ENCODE data around the gene KRTAP1-5. TPM values are rescaled to one million over a fixed set of nuclear protein-coding genes. Genes with fewer than 3 reads are reported as not detected.

KRTAP1-5 gene
- total RNA-seq, 1 donor from 2014 or later = not detected

DNA sequence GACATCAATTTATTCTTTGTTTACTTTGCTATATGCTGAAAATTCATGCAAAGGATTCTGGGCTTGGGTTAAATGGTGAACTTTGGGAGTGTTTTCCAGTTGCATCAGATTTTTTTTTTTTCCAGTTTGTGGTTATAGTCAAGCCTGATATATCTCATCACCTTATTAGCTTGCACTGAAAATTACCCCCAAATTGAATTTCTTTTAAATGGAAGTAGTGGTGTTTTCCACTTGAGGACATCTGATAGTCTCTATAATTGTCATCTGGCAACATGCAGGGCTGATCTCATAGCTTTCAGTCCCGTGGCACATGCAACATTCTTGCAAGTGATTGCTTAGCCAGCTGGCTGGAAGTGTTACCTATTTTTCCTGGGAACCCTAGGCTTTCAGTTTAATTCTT, 13.4 kb downstream of the KRTAP1-5 start:
- no peaks in the 10 kb centered on the region for H3K9me3 Mint-ChIP-seq (ENCODE audit: unreplicated experiment)
- H4K20me1 ChIP-seq (ENCODE audit: insufficient read depth, low read length) = no peaks in the 10 kb centered on the region
- DNase-seq (ENCODE audit: low read depth) (no peak), FAIRE-seq (no peak)
- TF ChIP-seq, protein P1, sequence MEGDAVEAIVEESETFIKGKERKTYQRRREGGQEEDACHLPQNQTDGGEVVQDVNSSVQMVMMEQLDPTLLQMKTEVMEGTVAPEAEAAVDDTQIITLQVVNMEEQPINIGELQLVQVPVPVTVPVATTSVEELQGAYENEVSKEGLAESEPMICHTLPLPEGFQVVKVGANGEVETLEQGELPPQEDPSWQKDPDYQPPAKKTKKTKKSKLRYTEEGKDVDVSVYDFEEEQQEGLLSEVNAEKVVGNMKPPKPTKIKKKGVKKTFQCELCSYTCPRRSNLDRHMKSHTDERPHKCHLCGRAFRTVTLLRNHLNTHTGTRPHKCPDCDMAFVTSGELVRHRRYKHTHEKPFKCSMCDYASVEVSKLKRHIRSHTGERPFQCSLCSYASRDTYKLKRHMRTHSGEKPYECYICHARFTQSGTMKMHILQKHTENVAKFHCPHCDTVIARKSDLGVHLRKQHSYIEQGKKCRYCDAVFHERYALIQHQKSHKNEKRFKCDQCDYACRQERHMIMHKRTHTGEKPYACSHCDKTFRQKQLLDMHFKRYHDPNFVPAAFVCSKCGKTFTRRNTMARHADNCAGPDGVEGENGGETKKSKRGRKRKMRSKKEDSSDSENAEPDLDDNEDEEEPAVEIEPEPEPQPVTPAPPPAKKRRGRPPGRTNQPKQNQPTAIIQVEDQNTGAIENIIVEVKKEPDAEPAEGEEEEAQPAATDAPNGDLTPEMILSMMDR (IDR thresholded peaks at IDR 0.05; ENCODE audit: insufficient read depth, low read depth, low read length) = no peak
- TF ChIP-seq EZH2 (IDR thresholded peaks at IDR 0.05; ENCODE audit: insufficient read depth, low read length) = no peak
- no peaks in the 10 kb centered on the region for H3K79me2 ChIP-seq (ENCODE audit: insufficient read depth, low read length)
- H3K4me3 ChIP-seq (ENCODE audit: insufficient read depth, low read depth, low read length) = no peak overlapping the region
- H3K4me2 ChIP-seq (ENCODE audit: low read length) = no peak overlapping the region
- no peak overlapping the region for H3K9ac ChIP-seq (ENCODE audit: low read length)
- H3K4me1 Mint-ChIP-seq (ENCODE audit: low read depth, unreplicated experiment) = no peaks in the 10 kb centered on the region
- H3K4me3 Mint-ChIP-seq (ENCODE audit: unreplicated experiment) = no peak overlapping the region
- H3K4me1 ChIP-seq (ENCODE audit: insufficient read depth, low read length) = no peaks in the 10 kb centered on the region
- H3K36me3 Mint-ChIP-seq (ENCODE audit: low read depth, unreplicated experiment) = no peaks in the 10 kb centered on the region
- no peaks in the 10 kb centered on the region for H3K9me3 ChIP-seq (ENCODE audit: insufficient read depth, low read depth, low read length)
- no peaks in the 10 kb centered on the region for H3K27me3 ChIP-seq (ENCODE audit: insufficient read depth, low read length)
- H2AFZ ChIP-seq (ENCODE audit: low read depth, low read length) = no peak overlapping the region
- no peaks in the 10 kb centered on the region for H3K27me3 Mint-ChIP-seq (ENCODE audit: low read depth, unreplicated experiment)
- no peak overlapping the region for H3K27ac ChIP-seq (ENCODE audit: low read depth, low read length)
- H3K27ac Mint-ChIP-seq (ENCODE audit: unreplicated experiment) = peak overlapping the region; percentile 41
- no peaks in the 10 kb centered on the region for H3K36me3 ChIP-seq (ENCODE audit: insufficient read depth, low read length)

DNA sequence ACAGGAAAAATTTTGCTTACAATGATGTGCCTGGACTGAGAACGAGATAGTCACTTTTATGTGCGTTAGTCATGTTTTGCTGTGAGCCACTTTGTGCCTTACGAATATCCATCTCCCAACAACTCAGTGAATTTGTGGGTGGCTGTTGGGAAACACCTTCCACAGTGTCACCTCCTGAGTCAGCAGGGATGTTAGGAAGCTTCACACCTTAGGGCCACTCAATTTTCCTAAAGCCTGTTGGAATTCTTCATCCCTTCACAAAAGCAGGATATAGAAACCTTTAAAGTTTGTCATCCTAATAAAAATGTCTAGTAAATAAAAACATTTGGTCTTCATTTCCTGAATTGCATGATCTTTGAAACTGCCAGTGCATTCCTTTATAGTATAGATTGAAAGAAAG, 13.8 kb downstream of the KRTAP1-5 start:
- no peaks in the 10 kb centered on the region for H4K20me1 ChIP-seq (ENCODE audit: insufficient read depth, low read length)
- H3K4me1 Mint-ChIP-seq (ENCODE audit: low read depth, unreplicated experiment) = no peaks in the 10 kb centered on the region
- no peaks in the 10 kb centered on the region for H3K27me3 ChIP-seq (ENCODE audit: insufficient read depth, low read length)
- no peaks in the 10 kb centered on the region for H3K9me3 ChIP-seq (ENCODE audit: insufficient read depth, low read depth, low read length)
- H3K36me3 ChIP-seq (ENCODE audit: insufficient read depth, low read length) = no peaks in the 10 kb centered on the region
- no peaks in the 10 kb centered on the region for H3K4me1 ChIP-seq (ENCODE audit: insufficient read depth, low read length)
- H3K36me3 Mint-ChIP-seq (ENCODE audit: low read depth, unreplicated experiment) = no peaks in the 10 kb centered on the region
- no peaks in the 10 kb centered on the region for H3K9me3 Mint-ChIP-seq (ENCODE audit: unreplicated experiment)
- no peak overlapping the region for H3K4me2 ChIP-seq (ENCODE audit: low read length)
- H3K79me2 ChIP-seq (ENCODE audit: insufficient read depth, low read length) = no peaks in the 10 kb centered on the region
- DNase-seq (ENCODE audit: low read depth) = no peak
- H3K27me3 Mint-ChIP-seq (ENCODE audit: low read depth, unreplicated experiment) = no peaks in the 10 kb centered on the region
- no peak overlapping the region for H2AFZ ChIP-seq (ENCODE audit: low read depth, low read length)
- no peak for FAIRE-seq
- H3K4me3 ChIP-seq (ENCODE audit: insufficient read depth, low read depth, low read length) = no peak overlapping the region
- H3K9ac ChIP-seq (ENCODE audit: low read length) = no peak overlapping the region
- TF ChIP-seq, protein P1 (IDR thresholded peaks at IDR 0.05; ENCODE audit: insufficient read depth, low read depth, low read length) = no peak
- TF ChIP-seq EZH2 (IDR thresholded peaks at IDR 0.05; ENCODE audit: insufficient read depth, low read length) = no peak
- no peak overlapping the region for H3K27ac ChIP-seq (ENCODE audit: low read depth, low read length)
- H3K27ac Mint-ChIP-seq (ENCODE audit: unreplicated experiment) = no peak overlapping the region
- no peak overlapping the region for H3K4me3 Mint-ChIP-seq (ENCODE audit: unreplicated experiment)

DNA sequence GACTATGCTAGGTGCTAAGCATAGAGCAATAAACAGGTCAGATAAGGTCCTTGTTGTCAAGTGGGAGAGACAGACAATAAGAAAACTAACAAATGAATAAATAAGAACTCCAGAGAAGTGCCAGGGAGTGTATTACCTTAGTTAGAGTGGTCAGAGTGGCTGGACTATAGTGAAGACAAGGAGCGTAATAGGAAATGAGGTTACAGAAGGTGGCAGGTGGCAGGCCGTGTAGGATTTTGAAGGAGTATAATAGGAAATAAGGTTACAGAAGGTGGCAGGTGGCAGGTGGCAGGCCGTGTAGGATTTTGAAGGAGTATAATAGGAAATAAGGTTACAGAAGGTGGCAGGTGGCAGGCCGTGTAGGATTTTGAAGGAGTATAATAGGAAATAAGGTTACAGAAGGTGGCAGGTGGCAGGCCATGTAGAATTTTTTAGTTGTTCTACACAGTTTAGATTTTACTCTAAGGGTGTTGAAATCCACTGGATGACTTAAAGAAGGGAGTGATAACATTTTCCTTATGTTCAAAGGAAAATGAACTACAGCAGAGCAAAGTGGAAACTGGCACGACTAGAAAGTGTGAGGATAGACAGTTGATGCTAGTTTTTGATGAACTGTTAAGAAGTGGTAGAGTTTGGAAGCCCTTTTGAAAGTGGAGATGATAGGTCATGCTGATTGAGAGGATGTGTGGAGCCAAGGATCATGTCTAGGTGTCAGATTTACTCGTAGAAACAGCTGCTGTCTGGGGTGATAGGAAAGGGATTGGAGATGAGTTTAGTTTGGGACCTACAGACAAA, 14.5 kb downstream of the KRTAP1-5 start:
- Histone ChIP-seq H3K27me3 (ENCODE audit: insufficient read depth, low read length) (no peaks in the 10 kb centered on the region), H3K27ac (ENCODE audit: low read depth, low read length) (no peak overlapping the region), H2AFZ (ENCODE audit: low read depth, low read length) (no peak overlapping the region), H3K36me3 (ENCODE audit: insufficient read depth, low read length) (no peaks in the 10 kb centered on the region), H3K4me3 (ENCODE audit: insufficient read depth, low read depth, low read length) (no peak overlapping the region), H4K20me1 (ENCODE audit: insufficient read depth, low read length) (no peaks in the 10 kb centered on the region), H3K9ac (ENCODE audit: low read length) (no peak overlapping the region), H3K4me1 (ENCODE audit: insufficient read depth, low read length) (no peaks in the 10 kb centered on the region), H3K9me3 (ENCODE audit: insufficient read depth, low read depth, low read length) (no peaks in the 10 kb centered on the region), H3K79me2 (ENCODE audit: insufficient read depth, low read length) (no peaks in the 10 kb centered on the region), H3K4me2 (ENCODE audit: low read length) (no peak overlapping the region)
- H3K36me3 Mint-ChIP-seq (ENCODE audit: low read depth, unreplicated experiment) = no peaks in the 10 kb centered on the region
- TF ChIP-seq, protein P1 (IDR thresholded peaks at IDR 0.05; ENCODE audit: insufficient read depth, low read depth, low read length) = no peak
- no peak for TF ChIP-seq EZH2 (IDR thresholded peaks at IDR 0.05; ENCODE audit: insufficient read depth, low read length)
- H3K27me3 Mint-ChIP-seq (ENCODE audit: low read depth, unreplicated experiment) = no peaks in the 10 kb centered on the region
- H3K4me3 Mint-ChIP-seq (ENCODE audit: unreplicated experiment) = no peak overlapping the region
- no peak overlapping the region for H3K27ac Mint-ChIP-seq (ENCODE audit: unreplicated experiment)
- DNase-seq (ENCODE audit: low read depth) (no peak), FAIRE-seq (no peak)
- H3K4me1 Mint-ChIP-seq (ENCODE audit: low read depth, unreplicated experiment) = no peaks in the 10 kb centered on the region
- no peaks in the 10 kb centered on the region for H3K9me3 Mint-ChIP-seq (ENCODE audit: unreplicated experiment)
